CD4-positive, alpha-beta T cell (primary cell): Measurements from ENCODE around the gene CACNA1D. TPM values are rescaled to one million over a fixed set of nuclear protein-coding genes. Genes with fewer than 3 reads are reported as not detected.

Source experiments
- ATAC-seq: fragments of 200-7000 bp; cut with Tn5 transposase; one replicate; pipeline ENCODE4 v1.10.0; 2022; ENCODE audit warnings: mild to moderate bottlenecking; ENCODE audit not compliant: poor library complexity
- CTCF ChIA-PET: fragments of 350-600 bp; sonication (Branson Sonifier 250); formaldehyde crosslinking; loops from one replicate; lab custom pipeline; 2021; ENCODE audit warnings: antibody characterized with exemption, inconsistent platforms; lab: Charles Lee
- POLR2A ChIA-PET: fragments of 350-600 bp; sonication (Branson Sonifier 250); formaldehyde crosslinking; loops from one replicate; lab custom pipeline; 2021; ENCODE audit warnings: antibody characterized with exemption, inconsistent platforms; lab: Charles Lee
- DNase-seq, 14 experiments: peaks; one replicate each; pipeline ENCODE4 v3.0.0-alpha.2; 2013 to 2020; ENCODE audit warnings: mixed read lengths in 2 of 14
- H3K27ac ChIP-seq, 2 donors: one replicate each; pipeline versions ENCODE4 v1.5.1 to v1.7.0; 2013; ENCODE audit warnings: low read length in 2 of 2, low read depth in 1 of 2, mild to moderate bottlenecking in 1 of 2
- H3K27me3 ChIP-seq, 2 experiments: 1 replicate in 1 of 2; 2 replicates in 1 of 2; pipeline versions ENCODE4 v1.6.1 to v1.7.0; 2013; ENCODE audit warnings: low read length in 2 of 2, control low read depth in 1 of 2, mild to moderate bottlenecking in 1 of 2, moderate library complexity in 1 of 2; ENCODE audit not compliant: insufficient read depth in 2 of 2, control insufficient read depth in 1 of 2
- H3K36me3 ChIP-seq: one replicate; pipeline ENCODE4 v1.6.1; 2013; ENCODE audit warnings: low read length, control low read depth; ENCODE audit not compliant: insufficient read depth
- H3K4me1 ChIP-seq: one replicate; pipeline ENCODE4 v1.6.1; 2013; ENCODE audit warnings: low read length, control low read depth; ENCODE audit not compliant: insufficient read depth
- H3K4me3 ChIP-seq: one replicate; pipeline ENCODE4 v1.5.1; 2013; ENCODE audit warnings: mild to moderate bottlenecking, low read length, moderate library complexity
- H3K9me3 ChIP-seq, 2 experiments: 1 replicate in 1 of 2; 2 replicates in 1 of 2; pipeline versions ENCODE4 v1.6.1 to v1.7.0; 2013; ENCODE audit warnings: low read length in 2 of 2, mild to moderate bottlenecking in 2 of 2, control low read depth in 1 of 2, moderate library complexity in 1 of 2; ENCODE audit not compliant: control insufficient read depth in 1 of 2, insufficient read depth in 1 of 2
- H3K27ac Mint-ChIP-seq: one replicate; pipeline ENCODE4 v1.8.0; 2020; ENCODE audit warnings: mixed read lengths
- H3K27me3 Mint-ChIP-seq: one replicate; pipeline ENCODE4 v1.8.0; 2021; ENCODE audit warnings: mixed read lengths
- H3K36me3 Mint-ChIP-seq: one replicate; pipeline ENCODE4 v1.8.0; 2021; ENCODE audit warnings: low read depth, mixed read lengths
- H3K4me1 Mint-ChIP-seq: one replicate; pipeline ENCODE4 v1.8.0; 2021; ENCODE audit warnings: low read depth, mixed read lengths
- H3K4me3 Mint-ChIP-seq: one replicate; pipeline ENCODE4 v1.8.0; 2020; ENCODE audit warnings: mild to moderate bottlenecking, mixed read lengths
- H3K9me3 Mint-ChIP-seq: one replicate; pipeline ENCODE4 v1.8.0; 2020; ENCODE audit warnings: mixed read lengths
- intact Hi-C, 2 experiments: fragments of 100-400 bp; cut with DNase I in 1 of 2; cut with micrococcal nuclease in 1 of 2; formaldehyde crosslinking; loops; one replicate each; pipeline versions ENCODE4 v1.15.1 to v1.9.0; 2023 to 2025; cut with DNase I, micrococcal nuclease
- total RNA-seq, 174 experiments: library from RNA in 2 of 174; stranded (reverse) in 2 of 174; gene quantifications; one replicate each; pipeline ENCODE4 v1.2.3 and lab custom pipeline; 2021 to 2026
- TF ChIP-seq, protein P1 (sequence below): fragments of 200-600 bp; IDR thresholded peaks from one replicate; pipeline ENCODE4 v1.8.0; 2022; ENCODE audit warnings: antibody characterized with exemption, mild to moderate bottlenecking

Gene CACNA1D
- total RNA-seq, 2 experiments from 2014 or later: not detected

DNA sequence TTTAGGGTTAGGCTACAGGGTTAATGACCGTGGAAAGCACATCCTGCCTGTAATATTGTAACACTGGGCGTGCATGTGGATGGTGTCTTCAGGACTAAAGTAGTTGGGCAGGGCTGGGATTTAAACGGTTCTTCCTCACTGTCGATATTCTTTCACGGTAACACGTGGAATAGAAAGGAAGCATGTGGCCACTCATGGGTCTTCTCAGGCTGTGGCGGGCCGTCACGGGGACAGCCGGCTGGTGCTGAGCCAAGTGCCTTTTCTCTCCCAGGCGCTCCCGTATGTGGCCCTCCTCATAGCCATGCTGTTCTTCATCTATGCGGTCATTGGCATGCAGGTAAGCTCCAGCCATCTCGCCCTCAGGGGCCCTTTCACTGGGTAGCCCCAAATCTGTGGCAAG lies 278.2 kb downstream of the CACNA1D start:
- ChIA-PET POLR2A (no interaction called here), CTCF (no interaction called here)
- H3K4me1 ChIP-seq: no peaks in the 10 kb centered on the region
- Mint-ChIP-seq H3K4me1 (no peaks in the 10 kb centered on the region), H3K27ac (no peak overlapping the region), H3K9me3 (no peaks in the 10 kb centered on the region), H3K4me3 (no peak overlapping the region), H3K27me3 (peaks cover 22% of the 10 kb centered on the region), H3K36me3 (no peaks in the 10 kb centered on the region)
- no peak for DNase-seq
- no peaks in the 10 kb centered on the region for H3K36me3 ChIP-seq
- TF ChIP-seq, protein P1, sequence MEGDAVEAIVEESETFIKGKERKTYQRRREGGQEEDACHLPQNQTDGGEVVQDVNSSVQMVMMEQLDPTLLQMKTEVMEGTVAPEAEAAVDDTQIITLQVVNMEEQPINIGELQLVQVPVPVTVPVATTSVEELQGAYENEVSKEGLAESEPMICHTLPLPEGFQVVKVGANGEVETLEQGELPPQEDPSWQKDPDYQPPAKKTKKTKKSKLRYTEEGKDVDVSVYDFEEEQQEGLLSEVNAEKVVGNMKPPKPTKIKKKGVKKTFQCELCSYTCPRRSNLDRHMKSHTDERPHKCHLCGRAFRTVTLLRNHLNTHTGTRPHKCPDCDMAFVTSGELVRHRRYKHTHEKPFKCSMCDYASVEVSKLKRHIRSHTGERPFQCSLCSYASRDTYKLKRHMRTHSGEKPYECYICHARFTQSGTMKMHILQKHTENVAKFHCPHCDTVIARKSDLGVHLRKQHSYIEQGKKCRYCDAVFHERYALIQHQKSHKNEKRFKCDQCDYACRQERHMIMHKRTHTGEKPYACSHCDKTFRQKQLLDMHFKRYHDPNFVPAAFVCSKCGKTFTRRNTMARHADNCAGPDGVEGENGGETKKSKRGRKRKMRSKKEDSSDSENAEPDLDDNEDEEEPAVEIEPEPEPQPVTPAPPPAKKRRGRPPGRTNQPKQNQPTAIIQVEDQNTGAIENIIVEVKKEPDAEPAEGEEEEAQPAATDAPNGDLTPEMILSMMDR: no peak
- H3K9me3 ChIP-seq: no peaks in the 10 kb centered on the region
- no peak for ATAC-seq
- peaks cover 0 to 4% of the 10 kb centered on the region in 2 experiments for H3K27me3 ChIP-seq
- no peak overlapping the region for H3K4me3 ChIP-seq
- intact Hi-C loops: no loop called here
- H3K27ac ChIP-seq: no peak overlapping the region

DNA sequence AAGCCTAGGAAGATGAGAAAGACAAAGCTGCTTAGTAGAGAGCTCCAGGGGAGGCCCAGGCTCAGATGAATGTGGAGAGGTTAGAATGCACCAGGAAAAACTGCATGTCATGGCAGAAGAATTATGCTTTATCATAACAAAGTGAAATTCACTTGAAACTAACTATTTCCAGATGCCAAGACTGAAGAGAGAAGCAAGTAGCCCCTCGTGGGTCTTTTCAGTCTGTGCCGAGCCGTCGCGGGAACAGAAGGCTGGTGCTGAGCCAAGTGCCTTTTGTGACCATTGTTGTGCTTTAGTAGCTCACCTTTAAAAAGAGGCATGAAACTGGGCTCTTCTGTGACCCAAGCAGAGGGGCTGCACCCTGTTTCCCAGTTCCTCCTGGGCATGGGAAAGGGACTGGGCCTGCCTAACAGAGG lies 278.6 kb downstream of the CACNA1D start:
- Histone ChIP-seq H3K4me1 (no peaks in the 10 kb centered on the region), H3K36me3 (no peaks in the 10 kb centered on the region), H3K27me3 (peaks cover 0 to 4% of the 10 kb centered on the region in 2 experiments), H3K4me3 (no peak overlapping the region), H3K27ac (no peak overlapping the region), H3K9me3 (no peaks in the 10 kb centered on the region)
- ATAC-seq (no peak), DNase-seq (no peak)
- Mint-ChIP-seq H3K36me3 (no peaks in the 10 kb centered on the region), H3K4me3 (no peak overlapping the region), H3K4me1 (no peaks in the 10 kb centered on the region), H3K27ac (no peak overlapping the region), H3K9me3 (no peaks in the 10 kb centered on the region), H3K27me3 (peaks cover 18% of the 10 kb centered on the region)
- intact Hi-C loops: no loop called here
- ChIA-PET POLR2A (no interaction called here), CTCF (no interaction called here)
- TF ChIP-seq, protein P1: no peak

DNA sequence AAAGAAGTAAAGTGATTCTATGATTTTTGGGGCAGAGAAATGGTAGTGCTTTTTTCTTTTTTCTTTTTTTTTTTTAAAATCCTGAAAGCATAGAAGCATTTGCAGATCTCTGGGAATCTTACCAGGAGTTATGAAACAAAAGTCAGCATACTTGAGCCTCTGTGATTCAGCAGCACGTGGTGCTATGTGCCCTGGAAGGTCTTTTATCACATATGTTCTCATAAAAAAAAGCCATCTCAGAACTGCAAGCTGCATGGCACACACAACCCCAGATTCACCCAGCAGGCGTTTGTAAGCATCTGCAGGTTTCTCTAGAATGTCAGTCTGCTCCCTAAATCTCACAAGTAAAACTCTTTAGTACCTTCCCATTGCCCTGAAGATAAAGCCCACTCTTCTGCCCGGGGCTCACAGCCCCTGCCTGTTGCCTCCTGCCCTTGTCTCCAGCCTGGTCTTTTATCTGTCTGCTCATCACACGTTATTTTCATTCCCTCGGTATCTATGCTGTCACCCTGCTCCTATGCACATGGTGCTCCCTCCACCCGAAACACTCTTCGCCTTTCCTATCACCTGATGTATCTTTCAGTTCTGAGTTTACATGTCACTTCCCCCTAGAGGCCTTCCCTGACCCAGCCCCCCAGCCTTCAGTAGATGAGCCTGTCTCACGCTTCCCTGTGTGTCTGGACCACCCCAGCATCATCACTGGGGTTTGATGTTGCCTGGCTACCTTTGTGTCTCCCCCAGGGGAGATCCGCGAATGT lies 279.4 kb downstream of the CACNA1D start:
- no peaks in the 10 kb centered on the region for H3K9me3 ChIP-seq
- intact Hi-C loops: no loop called here
- Mint-ChIP-seq H3K4me3 (no peak overlapping the region), H3K9me3 (no peaks in the 10 kb centered on the region), H3K27ac (no peak overlapping the region), H3K4me1 (no peaks in the 10 kb centered on the region), H3K36me3 (no peaks in the 10 kb centered on the region), H3K27me3 (peaks cover 18% of the 10 kb centered on the region)
- H3K27me3 ChIP-seq: peaks cover 0 to 4% of the 10 kb centered on the region in 2 experiments
- DNase-seq: no peak
- no peak overlapping the region for H3K4me3 ChIP-seq
- TF ChIP-seq, protein P1: no peak
- POLR2A ChIA-PET: no interaction called here
- CTCF ChIA-PET: no interaction called here
- H3K36me3 ChIP-seq: no peaks in the 10 kb centered on the region
- H3K27ac ChIP-seq: no peak overlapping the region
- no peaks in the 10 kb centered on the region for H3K4me1 ChIP-seq
- ATAC-seq: no peak
